Mammary epithelial cell (primary cell): Measurements from ENCODE around the gene CCL21.

Experiments used
- EZH2 ChIP-seq: IDR thresholded peaks from 2 replicates; pipeline ENCODE4 v1.6.1; 2012; ENCODE audit warnings: low read length, inconsistent platforms, borderline replicate concordance
- TF ChIP-seq, protein P1 (sequence below), 2 donors: IDR thresholded peaks in 1 of 2; conservative IDR thresholded peaks in 1 of 2; 2 replicates each; pipeline ENCODE4 v1.5.1; 2011 to 2012; ENCODE audit warnings: inconsistent platforms in 2 of 2, low read length in 2 of 2, mild to moderate bottlenecking in 2 of 2, control low read depth in 1 of 2, low read depth in 1 of 2; ENCODE audit not compliant: insufficient read depth in 1 of 2; ENCODE audit errors: extremely low read depth in 1 of 2

DNA sequence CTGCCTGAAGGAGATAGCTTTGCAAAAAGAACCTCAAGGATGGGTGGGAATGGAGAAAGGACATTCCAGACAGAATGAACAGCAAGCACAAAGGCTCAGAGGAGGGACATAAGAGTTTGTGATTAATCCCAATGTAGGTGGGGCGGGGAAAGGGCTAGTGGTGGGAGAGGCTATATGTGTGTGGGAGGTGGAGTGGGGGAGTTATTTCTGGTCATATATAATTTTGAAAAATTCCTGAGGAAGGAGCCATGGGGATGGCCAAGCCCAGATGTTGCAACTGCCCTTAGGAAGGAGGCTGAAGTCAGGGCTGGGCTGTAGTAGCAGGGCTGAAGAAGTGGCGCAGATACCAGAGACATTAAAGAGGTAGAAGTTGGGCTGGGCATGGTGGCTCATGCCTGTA is 34.1 kb downstream of the CCL21 start:
- TF ChIP-seq, protein P1, sequence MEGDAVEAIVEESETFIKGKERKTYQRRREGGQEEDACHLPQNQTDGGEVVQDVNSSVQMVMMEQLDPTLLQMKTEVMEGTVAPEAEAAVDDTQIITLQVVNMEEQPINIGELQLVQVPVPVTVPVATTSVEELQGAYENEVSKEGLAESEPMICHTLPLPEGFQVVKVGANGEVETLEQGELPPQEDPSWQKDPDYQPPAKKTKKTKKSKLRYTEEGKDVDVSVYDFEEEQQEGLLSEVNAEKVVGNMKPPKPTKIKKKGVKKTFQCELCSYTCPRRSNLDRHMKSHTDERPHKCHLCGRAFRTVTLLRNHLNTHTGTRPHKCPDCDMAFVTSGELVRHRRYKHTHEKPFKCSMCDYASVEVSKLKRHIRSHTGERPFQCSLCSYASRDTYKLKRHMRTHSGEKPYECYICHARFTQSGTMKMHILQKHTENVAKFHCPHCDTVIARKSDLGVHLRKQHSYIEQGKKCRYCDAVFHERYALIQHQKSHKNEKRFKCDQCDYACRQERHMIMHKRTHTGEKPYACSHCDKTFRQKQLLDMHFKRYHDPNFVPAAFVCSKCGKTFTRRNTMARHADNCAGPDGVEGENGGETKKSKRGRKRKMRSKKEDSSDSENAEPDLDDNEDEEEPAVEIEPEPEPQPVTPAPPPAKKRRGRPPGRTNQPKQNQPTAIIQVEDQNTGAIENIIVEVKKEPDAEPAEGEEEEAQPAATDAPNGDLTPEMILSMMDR (conservative IDR thresholded peaks at IDR 0.05 in 1 of 2, IDR thresholded peaks at IDR 0.05 in 1 of 2; ENCODE audit: extremely low read depth in 1 of 2, insufficient read depth in 1 of 2, low read depth in 1 of 2, low read length in 2 of 2), result no peak
- no peak for TF ChIP-seq EZH2
